ENCODE measurements around the gene TMEM181. TPM values are rescaled to one million over a fixed set of nuclear protein-coding genes. Genes with fewer than 3 reads are reported as not detected.

The TMEM181 gene
- total and polyA plus RNA-seq, 2 of the 13 experiments (the other 11 are each of a cell fraction or from before 2014, with no cell fraction given), result 59.1 to 108 TPM

- TF ChIP-seq ZNF12 (CRISPR knock-in tag; IDR thresholded peaks at IDR 0.05) (no peak), BORCS8-MEF2B (CRISPR knock-in tag; IDR thresholded peaks at IDR 0.05) (no peak), ZNF687 (CRISPR knock-in tag; IDR thresholded peaks at IDR 0.05) (peak; percentile 64), ZNF136 (CRISPR knock-in tag; IDR thresholded peaks at IDR 0.05; ENCODE audit: low read depth) (0 out of 2 replicates have a peak, but pooled peaks have one; percentile 14), PAWR (CRISPR knock-in tag; IDR thresholded peaks at IDR 0.05; ENCODE audit: borderline replicate concordance) (no peak), ZNF639 (CRISPR knock-in tag; conservative IDR thresholded peaks at IDR 0.05) (no peak), ZC3H13 (CRISPR knock-in tag; IDR thresholded peaks at IDR 0.05) (no peak), NR2F1 (CRISPR knock-in tag; IDR thresholded peaks at IDR 0.05) (no peak), ATF4 (CRISPR knock-in tag; IDR thresholded peaks at IDR 0.05) (no peak), POLR2AphosphoS5 (IDR thresholded peaks at IDR 0.05; ENCODE audit: low read depth, low read length) (0 out of 2 replicates have a peak, but pooled peaks have one; percentile 10), ZNF772 (CRISPR knock-in tag; IDR thresholded peaks at IDR 0.05) (0 out of 2 replicates have a peak, but pooled peaks have one; percentile 14), ZNF619 (CRISPR knock-in tag; IDR thresholded peaks at IDR 0.05) (0 out of 2 replicates have a peak, but pooled peaks have one; percentile 67), UBTF (CRISPR knock-in tag; IDR thresholded peaks at IDR 0.05) (peak; percentile 21; the same call in 1 of the 2 replicates), ZNF317 (CRISPR knock-in tag; IDR thresholded peaks at IDR 0.05) (no peak), ZSCAN9 (CRISPR knock-in tag; IDR thresholded peaks at IDR 0.05; ENCODE audit: borderline replicate concordance) (0 out of 2 replicates have a peak, but pooled peaks have one; percentile 3), HDAC2 (CRISPR knock-in tag; IDR thresholded peaks at IDR 0.05) (no peak)
Measured at GRCh38 chr6:158561321-158561884, 1.5 kb downstream of the TMEM181 start (continued).

All from HepG2 (cell line).